Heart right ventricle (tissue), 16 donors: Measurements from ENCODE around the gene GRIA1. TPM values are rescaled to one million over a fixed set of nuclear protein-coding genes. Genes with fewer than 3 reads are reported as not detected.

Source experiments
- ATAC-seq, 8 donors: fragments of 200-7000 bp; cut with Tn5 transposase; one replicate each; pipeline ENCODE4 v1.9.1; 2020; ENCODE audit warnings: mild to moderate bottlenecking in 8 of 8, moderate library complexity in 8 of 8, moderate number of reproducible peaks in 1 of 8
- DNase-seq, 2 donors: peaks; one replicate each; pipeline ENCODE4 v3.0.0-alpha.2; 2020
- H3K27ac ChIP-seq, 10 donors: fragments of 200-600 bp; sonication (generic) in 2 of 10; one replicate each; pipeline versions ENCODE4 v1.5.0 to v1.8.0; 2020 to 2022; ENCODE audit warnings: mild to moderate bottlenecking in 3 of 10
- H3K27me3 ChIP-seq, 7 donors: fragments of 200-600 bp; one replicate each; pipeline ENCODE4 v1.8.0; 2021 to 2022; ENCODE audit warnings: mild to moderate bottlenecking in 2 of 7
- H3K36me3 ChIP-seq, 9 donors: fragments of 200-600 bp; sonication (generic) in 1 of 9; one replicate each; pipeline versions ENCODE4 v1.5.0 to v1.8.0; 2020 to 2022; ENCODE audit warnings: mild to moderate bottlenecking in 2 of 9
- H3K4me1 ChIP-seq, 9 donors: fragments of 200-600 bp; sonication (generic) in 1 of 9; one replicate each; pipeline versions ENCODE4 v1.5.0 to v1.8.0; 2020 to 2022; ENCODE audit warnings: mild to moderate bottlenecking in 4 of 9
- H3K4me3 ChIP-seq, 10 donors: fragments of 200-600 bp; sonication (generic) in 2 of 10; one replicate each; pipeline versions ENCODE4 v1.5.0 to v1.8.0; 2020 to 2022; ENCODE audit warnings: mild to moderate bottlenecking in 7 of 10, moderate library complexity in 2 of 10
- H3K9me3 ChIP-seq, 11 donors: fragments of 200-600 bp in 10 of 11; sonication (generic) in 2 of 11; one replicate each; pipeline versions ENCODE4 v1.5.0 to v1.8.0; 2013 to 2022; ENCODE audit warnings: mild to moderate bottlenecking in 2 of 11, control low read depth in 1 of 11, moderate library complexity in 1 of 11
- WGBS, 2 donors: extraction: QIAGEN DNeasy Blood & Tissue Kit; methylation state at CpG; one replicate each; pipeline ENCODE4 v1.1.7; 2013; ENCODE audit warnings: inconsistent platforms in 1 of 2; 5-methylcytosine and 5-hydroxymethylcytosine counted together
- intact Hi-C, 10 donors: fragments of 100-400 bp; cut with DNase I; formaldehyde crosslinking; loops; one replicate each; pipeline versions ENCODE4 v1.11.1 to v1.14.2; 2022
- polyA plus RNA-seq, 2 donors: library from polyadenylated mRNA; stranded (reverse); fragments of 200-250 nt; gene quantifications; one replicate each; pipeline ENCODE4 v1.2.3, GENCODE V29; 2013
- total RNA-seq, 10 donors: library from RNA; stranded (reverse); fragmentation: NEBNext Ultra II Directional in 3 of 10; extraction: Animal tissue kit (Norgen Biotek cat#: 25700) in 3 of 10; gene quantifications; one replicate each; pipeline versions ENCODE4 v1.2.1 to v1.2.4, GENCODE V29; 2021 to 2023
- TF ChIP-seq, protein P1 (sequence below), 9 donors: fragments of 200-600 bp; sonication (generic) in 2 of 9; IDR thresholded peaks; one replicate each; pipeline versions ENCODE4 v1.5.0 to v1.8.0; 2021 to 2022; ENCODE audit warnings: antibody characterized with exemption in 9 of 9, mild to moderate bottlenecking in 5 of 9, moderate library complexity in 1 of 9
- donor health status: Arrhythmogenic right ventricular cardiomyopathy.
- donor health status: ischemic (EF 13 %, LVEDD 7.1; RV severe dilation, severe dysfunction).
- donor health status: healthy with polysubstance abuse.
- donor health status: DM: no; HTN: yes; CAD: no.
- donor health status: DM: no; HTN: no; CAD: no.
- donor health status: ischemic (EF 25% LVEDD 6.9; RV normal size, moderate dysfunction).
- donor health status: ischemic (EF 25% LVEDD 5.7; RV mildly dilated, moderate dysfunction).
- donor health status: healthy.
- donor health status: DM: yes; HTN: yes; CAD: no.
- donor health status: Ischemic cardiomyopathy.
- donor health status: ischemic (EF 35%, LVEDD 5.7; RV mildly dilated, moderate dysfunction).
- donor health status: nonischemic (EF 11% LVEDD 7.7; RV severe dilation, severe dysfunction).
- donor health status: DM: yes; HTN: yes; CAD: no.
- donor health status: PGD.
- donor health status: ischemic (EF 29% LVEDD 5.4; RV normal size, mild dysfunction).
- donor health status: nonischemic (EF 23%, LVEDD 6.1; RV moderate dilation, normal function).

The GRIA1 gene
- total and polyA plus RNA-seq, 12 donors: 0.04 to 0.49 (median 0.23) TPM; not detected in 3

DNA sequence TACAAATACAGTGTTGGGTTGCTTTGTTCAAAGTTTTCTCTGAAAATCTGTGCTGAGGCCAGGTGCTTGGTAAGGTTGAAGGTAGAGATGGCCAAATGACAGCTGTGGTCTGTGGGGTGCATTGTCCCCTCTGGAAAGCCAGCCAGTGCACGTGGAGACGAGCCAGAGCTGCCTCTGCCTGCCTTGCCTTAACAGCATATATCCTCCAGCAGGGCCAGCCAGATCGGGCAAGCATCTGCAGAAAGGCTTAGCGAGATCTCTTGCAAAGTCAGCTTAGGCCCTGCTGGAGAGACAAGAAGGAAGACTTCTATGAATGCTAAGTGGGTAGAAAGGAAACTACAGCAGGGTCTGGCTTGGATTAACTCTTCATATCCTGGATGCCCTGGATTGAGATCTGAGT, 49.5 kb downstream of the GRIA1 start:
- Histone ChIP-seq H3K27me3 (no peaks in the 10 kb centered on the region), H3K4me3 (no peak overlapping the region), H3K4me1 (no peaks in the 10 kb centered on the region), H3K27ac (no peak overlapping the region), H3K9me3 (no peaks in the 10 kb centered on the region), H3K36me3 (no peaks in the 10 kb centered on the region)
- intact Hi-C loops: no loop called here
- DNase-seq: no peak
- WGBS, 2 donors: 59 to 62% methylated on average over 4 of the region's 4 CpGs
- TF ChIP-seq, protein P1, sequence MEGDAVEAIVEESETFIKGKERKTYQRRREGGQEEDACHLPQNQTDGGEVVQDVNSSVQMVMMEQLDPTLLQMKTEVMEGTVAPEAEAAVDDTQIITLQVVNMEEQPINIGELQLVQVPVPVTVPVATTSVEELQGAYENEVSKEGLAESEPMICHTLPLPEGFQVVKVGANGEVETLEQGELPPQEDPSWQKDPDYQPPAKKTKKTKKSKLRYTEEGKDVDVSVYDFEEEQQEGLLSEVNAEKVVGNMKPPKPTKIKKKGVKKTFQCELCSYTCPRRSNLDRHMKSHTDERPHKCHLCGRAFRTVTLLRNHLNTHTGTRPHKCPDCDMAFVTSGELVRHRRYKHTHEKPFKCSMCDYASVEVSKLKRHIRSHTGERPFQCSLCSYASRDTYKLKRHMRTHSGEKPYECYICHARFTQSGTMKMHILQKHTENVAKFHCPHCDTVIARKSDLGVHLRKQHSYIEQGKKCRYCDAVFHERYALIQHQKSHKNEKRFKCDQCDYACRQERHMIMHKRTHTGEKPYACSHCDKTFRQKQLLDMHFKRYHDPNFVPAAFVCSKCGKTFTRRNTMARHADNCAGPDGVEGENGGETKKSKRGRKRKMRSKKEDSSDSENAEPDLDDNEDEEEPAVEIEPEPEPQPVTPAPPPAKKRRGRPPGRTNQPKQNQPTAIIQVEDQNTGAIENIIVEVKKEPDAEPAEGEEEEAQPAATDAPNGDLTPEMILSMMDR (IDR thresholded peaks at IDR 0.05): no peak
- ATAC-seq: no peak

DNA sequence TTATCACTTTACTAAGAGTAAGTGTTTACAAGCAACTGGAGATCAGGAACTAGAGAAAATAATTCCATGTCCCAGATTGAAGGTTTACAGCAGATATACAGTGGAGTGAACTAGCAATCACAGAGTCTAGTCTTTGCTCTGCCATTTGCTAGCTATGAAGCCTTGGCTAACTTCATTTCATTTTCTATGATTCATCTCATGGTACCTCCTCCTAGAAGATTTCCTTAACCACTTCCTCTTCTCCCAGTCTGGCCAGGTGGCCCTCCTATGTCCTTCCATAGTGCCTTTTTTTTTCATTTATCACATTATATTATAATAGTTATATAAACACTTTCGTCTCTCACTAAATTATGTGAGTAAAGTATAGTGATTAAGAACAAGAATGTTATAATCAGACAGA, 52.1 kb downstream of the GRIA1 start:
- no peaks in the 10 kb centered on the region for H3K4me1 ChIP-seq
- ATAC-seq (no peak), DNase-seq (no peak)
- WGBS, 2 donors: 85 to 92% methylated on average over 1 of the region's 1 CpG
- TF ChIP-seq, protein P1 (IDR thresholded peaks at IDR 0.05): no peak
- intact Hi-C loops: no loop called here
- no peaks in the 10 kb centered on the region for H3K9me3 ChIP-seq
- no peaks in the 10 kb centered on the region for H3K36me3 ChIP-seq
- H3K27ac ChIP-seq: no peak overlapping the region
- no peak overlapping the region for H3K4me3 ChIP-seq
- H3K27me3 ChIP-seq: no peaks in the 10 kb centered on the region

DNA sequence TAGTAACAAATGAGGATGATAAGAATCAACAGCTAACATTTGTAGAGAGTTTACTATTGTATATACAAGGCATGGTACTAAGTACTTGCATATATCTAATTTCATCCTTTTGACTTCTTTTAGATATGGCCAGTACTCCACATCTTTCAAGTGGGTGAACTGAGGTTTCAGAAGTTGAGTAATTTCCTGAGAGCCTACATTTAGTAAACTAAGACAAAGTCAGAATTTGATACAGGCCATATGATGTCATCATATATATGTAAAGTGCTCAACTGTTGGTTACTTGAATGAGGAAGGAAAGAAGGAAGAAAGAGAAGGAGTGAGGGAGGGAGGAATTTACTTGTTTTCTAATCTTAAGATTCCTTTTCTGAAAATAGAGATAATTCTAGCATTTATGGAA, 52.8 kb downstream of the GRIA1 start:
- no peaks in the 10 kb centered on the region for H3K27me3 ChIP-seq
- no peaks in the 10 kb centered on the region for H3K36me3 ChIP-seq
- H3K9me3 ChIP-seq: no peaks in the 10 kb centered on the region
- no peak overlapping the region for H3K4me3 ChIP-seq
- no peak overlapping the region for H3K27ac ChIP-seq
- intact Hi-C loops: no loop called here
- TF ChIP-seq, protein P1 (IDR thresholded peaks at IDR 0.05): no peak
- no peak for ATAC-seq
- H3K4me1 ChIP-seq: no peaks in the 10 kb centered on the region
- no peak for DNase-seq

DNA sequence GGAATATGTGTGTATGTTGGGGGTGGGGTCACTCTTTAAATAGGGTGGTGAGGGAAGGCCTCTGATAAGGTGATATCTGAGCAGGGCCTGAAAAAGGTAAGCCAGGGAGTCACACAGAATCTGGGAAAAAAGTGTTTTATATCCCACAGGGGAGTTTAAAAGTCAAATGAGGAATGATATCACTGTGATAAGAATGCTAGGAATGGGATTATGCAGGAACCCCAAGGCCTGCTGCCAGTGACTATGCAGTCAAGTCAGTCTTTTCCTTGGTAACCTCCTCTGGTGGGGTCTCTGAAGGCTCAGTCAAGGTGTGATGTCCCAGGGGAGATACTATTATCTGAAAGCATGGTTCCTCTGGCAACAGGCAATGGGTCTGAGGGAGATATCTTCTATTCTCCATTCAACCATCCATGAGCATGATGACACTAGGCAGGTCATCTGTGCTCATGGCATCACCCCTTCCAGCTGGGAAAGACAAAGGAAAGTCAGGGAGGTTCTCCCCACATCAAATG, 53.5 kb downstream of the GRIA1 start:
- TF ChIP-seq, protein P1 (IDR thresholded peaks at IDR 0.05): no peak
- H3K4me3 ChIP-seq: no peak overlapping the region
- H3K27me3 ChIP-seq: no peaks in the 10 kb centered on the region

More for the DNA sequence above, 53.5 kb downstream of the GRIA1 start:
- no peak overlapping the region for H3K27ac ChIP-seq
- H3K36me3 ChIP-seq: no peaks in the 10 kb centered on the region
- DNase-seq (no peak), ATAC-seq (no peak)
- no peaks in the 10 kb centered on the region for H3K9me3 ChIP-seq
- H3K4me1 ChIP-seq: no peaks in the 10 kb centered on the region
- intact Hi-C loops: no loop called here
